Measurements from ENCODE around the gene CARD14.
A peak's percentile ranks its signal among the peaks of the same experiment; 100 is the strongest.

The CARD14 gene

DNA sequence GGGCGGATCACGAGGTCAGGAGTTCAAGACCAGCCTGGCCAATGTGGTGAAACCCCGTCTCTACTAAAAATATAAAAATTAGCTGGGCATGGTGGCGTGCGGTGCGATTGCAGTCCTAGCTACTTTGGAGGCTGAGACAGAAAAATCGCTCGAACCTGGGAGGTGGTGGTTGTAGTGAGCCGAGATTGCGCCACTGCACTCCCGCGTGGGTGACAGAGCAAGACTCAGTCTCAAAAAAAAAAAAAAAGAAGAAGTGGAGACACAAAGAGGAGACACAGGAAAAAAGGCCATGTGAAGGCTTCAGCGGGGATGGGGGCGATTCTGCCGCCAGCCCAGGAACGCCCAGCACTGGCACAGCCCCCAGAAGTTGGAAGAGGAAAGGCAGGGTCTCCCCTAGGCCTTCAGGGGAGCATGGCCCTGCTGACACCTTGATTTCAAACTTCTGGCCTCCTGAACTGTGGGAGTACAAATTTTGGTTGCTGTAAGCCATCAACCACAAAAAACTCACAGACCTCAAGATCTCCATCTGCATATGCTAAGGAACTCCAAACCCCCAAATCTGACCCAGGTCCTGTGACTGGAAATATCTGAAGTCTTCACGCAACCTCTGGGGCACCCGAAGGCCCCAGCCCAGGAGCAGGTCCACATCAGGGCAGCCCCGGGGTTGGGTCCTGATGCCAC, 43.3 kb downstream of the CARD14 start:
- no peak for DNase-seq

DNA sequence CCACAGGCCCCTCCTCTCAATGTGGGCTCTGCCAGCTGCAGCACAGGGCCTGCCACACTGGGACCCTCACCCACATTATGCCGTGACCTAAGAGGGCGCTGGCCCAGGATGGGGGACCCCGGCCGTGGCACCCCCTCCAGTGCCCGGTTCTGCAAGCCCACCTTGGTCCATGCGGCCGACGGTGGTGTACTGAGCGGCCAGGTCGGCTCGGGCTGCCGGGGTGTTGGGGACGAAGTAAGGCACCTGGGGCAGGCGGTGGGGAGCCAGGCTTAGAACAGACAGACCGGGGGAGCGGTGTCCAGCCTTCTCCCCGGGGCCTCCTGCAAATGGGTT, 43.8 kb downstream of the CARD14 start:
- DNase-seq, result no peak

DNA sequence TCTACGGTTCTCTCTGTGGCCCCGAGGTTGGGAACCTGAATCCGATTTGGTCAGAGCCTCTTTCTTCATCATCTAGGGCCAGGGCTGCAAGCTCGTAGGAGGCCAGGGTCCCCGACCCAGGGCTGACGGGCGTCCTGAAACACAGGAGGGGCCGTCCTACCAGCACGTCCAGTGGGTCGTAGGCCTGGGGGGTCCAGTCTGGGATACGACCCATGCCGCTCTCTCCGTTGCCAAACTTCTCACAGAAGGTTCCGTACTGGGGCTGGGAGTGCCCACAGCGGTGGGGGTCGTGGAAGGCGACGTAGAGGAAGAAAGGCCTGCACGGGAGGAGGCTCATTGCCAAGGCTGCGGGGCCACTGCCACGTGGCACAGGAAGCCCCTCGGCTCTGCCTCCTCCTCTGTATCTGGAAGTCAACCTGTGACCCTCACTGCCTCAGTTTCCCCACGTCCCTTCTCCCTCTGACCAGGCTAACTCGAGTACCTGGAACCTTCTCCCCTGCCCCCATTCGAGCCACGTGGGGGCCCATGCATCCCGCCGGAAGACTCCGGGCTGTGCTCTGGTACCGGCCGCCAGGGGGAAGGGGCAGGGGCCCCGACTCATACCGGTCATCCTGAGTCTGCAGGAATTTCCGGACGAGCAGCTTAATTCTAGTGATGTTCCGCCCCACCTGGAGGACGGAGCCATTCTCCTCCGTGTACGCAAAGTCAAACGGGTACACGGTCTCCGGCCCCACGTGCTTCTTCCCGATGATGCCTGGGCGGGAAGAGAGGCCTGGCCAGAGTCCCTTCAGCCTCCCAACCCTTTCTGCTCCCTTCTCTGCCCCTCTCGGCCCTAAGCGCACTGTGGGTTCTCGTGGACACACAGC, 44.4 kb downstream of the CARD14 start:
- no peak for DNase-seq

DNA sequence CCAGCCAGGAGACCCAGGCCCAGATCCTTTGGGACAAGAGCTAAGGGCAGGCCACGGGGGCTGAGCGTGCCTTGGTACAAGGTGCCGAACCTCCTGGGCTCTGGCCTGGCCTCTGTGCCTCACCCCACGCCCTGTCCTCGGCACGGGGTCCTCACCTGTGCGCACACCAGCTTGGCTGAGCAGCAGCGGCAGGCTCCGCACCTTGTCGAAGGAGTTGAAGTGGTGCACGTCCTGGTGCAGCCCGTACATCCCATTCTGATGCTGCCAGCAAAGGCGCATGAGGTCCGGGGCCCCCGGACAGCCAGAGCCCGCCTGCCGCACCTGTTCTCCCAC, 45.0 kb downstream of the CARD14 start:
- DNase-seq, result no peak

DNA sequence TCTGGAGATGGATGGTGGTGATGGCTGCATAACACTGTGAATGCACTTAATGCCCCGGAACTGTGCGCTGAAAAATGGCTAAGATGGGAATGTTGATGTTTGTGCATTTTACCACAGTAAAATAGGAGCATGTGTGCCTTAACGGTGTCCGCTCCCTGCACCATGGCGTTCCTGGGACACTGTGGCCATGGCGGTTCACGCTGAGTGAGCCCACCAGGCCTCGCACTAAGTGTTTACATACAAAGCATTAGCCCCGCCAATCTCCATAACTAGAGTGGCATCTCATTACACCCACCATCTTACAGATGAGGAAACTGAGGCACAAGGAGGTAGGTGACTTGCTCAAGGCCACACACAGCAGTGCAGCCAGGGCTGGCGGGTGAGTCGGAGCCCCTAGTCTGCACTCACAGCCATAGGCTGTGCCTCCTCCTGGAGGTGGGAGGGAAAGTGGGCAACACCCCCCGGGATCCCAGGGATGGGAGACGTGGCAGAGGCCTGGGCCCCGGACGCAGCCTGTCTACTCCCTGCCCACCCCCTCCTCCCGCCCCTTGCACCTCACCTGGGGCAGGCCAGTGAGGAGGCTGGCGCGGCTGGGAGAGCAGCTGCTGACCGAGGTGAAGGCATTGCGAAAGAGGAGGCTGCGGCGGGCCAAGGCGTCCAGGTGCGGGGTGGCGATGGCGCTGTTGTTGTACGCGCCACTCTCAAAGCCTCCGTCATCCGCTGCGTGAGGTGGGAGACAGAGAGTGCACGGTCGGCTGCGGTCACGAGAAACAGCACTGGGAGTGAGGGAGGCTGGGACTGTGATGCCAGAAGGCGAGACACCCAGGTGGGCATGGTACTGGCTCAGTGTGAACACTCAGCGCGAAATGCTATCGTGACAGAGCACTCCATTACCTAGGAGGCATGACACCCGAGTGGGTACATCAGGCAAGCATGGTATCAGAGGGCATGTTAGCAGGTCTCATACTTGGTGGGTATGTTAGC, 46.9 kb downstream of the CARD14 start:
- no peak for DNase-seq

DNA sequence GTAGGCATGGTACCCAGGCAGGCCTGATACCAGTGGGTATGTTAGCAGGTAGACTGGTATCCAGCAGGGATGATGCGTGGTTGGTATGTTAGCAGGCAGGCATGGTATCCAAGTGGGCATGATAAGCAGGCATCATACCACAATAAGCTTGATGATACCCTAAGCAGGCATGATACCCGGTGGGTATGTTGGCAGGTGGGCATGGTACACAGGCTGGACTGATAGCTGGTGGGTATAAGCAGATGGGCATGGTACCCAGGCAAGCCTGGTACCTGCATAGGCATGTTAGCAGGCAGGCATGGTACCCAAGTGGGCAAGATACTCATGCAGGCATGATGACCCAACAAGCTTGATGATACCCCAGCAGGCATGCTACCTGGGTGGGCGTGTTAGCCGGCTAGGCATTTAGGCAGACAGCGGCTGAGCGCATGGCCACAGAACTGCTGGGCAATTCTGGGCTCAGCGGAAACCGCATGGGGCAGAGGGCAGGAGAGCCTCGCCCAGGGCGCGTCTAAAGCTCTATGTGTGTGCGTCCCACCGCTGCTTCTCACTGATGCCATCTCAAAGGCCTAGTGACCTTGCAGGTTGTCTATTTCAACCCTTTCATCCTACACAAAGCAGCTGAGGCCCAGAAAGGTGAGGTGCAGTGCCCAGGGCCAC, 48.0 kb downstream of the CARD14 start:
- DNase-seq, result no peak

DNA sequence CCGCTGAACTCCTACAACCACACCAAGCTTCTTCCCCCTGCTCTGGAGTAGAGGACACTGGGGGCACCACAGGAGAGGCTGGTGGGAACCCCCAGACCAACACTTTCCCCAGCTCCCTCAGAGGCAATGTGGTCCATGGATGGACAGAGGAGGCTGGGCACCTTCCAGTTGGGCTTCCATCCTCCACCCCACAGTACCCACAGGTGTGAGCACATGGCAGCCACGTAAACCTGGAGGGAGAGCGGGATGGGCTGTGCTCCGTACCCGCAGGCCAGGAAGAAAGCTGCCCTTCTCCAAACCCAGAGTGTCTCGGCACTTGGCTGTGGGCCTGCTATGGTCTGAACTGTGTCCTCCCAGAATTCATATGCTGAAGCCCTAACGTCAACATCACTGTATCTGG, 48.6 kb downstream of the CARD14 start:
- no peak for DNase-seq

DNA sequence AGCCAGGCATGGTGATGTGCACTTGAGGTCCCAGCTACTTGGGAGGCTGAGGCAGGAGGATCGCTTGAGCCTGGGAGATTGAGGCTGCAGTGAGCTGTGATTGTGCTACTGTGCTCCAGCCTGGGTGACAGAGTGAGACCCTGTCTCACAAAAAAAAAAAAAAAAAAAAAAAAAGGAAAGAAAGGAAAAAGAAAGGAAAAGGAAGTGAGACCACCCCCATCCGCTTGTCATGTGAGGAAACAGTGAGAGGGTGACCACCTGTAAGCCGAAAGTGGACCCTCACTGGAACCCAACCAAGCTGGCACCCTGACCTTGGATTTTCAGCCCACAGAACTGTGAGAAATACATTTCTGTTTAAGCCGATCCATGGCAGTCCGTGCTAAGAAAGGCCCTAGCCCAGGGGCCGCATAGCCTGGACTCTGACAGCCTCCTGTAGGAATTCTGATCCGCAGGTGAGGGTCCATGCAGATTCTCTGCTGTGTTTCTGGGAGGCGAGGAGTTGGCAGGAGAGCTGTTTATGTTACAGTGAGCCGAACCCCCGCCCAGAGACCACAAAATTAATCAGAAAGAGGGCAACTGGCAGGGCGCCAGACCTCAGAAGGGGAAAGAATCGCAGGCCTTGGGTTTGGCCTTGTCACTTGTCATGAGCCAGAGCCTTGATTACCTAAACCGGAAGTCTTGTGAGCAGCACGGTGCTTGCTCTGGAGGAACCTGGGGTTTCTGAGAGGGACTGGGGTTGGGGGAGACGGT, 49.4 kb downstream of the CARD14 start:
- DNase-seq, result peak; percentile 93

DNA sequence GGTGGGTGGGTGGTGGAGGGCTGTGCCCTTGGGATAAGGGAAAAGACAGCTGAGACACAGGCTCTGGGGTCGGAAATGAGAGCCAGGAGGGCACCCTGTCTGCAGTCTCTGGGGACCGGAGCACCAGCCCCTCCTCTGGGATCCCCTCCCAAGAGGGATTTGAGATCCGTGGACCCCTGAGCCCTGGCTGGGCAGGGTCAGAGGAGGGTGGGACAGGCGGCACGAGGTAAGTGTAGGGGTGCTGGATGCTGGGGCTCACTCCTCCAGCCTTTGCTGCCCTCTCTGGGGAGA, 49.9 kb downstream of the CARD14 start:
- DNase-seq, result no peak

DNA sequence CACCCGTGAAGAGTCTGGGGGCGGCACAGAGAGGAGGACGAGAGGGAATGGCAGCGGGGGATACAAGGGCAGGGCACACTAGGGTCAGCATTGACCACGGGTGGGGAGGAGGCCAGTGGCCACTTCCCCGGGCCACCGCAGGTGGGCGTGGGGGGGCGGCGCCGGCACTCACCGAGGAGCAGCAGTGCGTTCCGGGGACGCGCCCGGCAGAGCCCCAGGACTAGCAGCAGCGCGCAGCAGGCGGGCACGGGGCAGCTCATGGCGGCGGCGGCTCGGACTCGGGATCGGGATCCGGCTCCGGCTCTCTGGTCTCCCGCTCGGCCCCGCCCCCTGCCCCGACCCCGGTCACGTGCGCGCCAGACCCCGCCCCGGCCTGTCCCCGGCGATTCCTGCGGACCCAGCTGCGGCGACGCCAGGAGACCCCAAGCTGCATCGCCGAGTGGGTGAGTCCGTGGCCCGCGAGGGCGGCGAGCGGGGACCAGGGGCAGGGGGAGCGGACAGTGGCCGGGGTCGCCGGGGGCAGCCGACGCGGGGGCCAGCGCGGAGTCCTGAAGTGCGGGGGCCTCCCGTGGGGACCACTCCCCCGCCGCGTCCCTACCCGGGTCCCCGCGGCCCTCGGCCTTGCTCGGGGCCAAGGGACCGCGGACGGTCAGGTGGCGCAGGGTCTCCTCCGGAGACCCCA, 50.4 kb downstream of the CARD14 start, which contains the start of the genes SGSH and SLC26A11:
SGSH (minus strand) TSS at position 280 of the 682 bp plus-strand sequence; CDS start at position 260, 20 bp downstream.
SLC26A11 (plus strand) TSS at position 374 of the 682 bp plus-strand sequence. CDS start 1,134 bp downstream, outside the sequence.
- DNase-seq, result peak; percentile 79

DNA sequence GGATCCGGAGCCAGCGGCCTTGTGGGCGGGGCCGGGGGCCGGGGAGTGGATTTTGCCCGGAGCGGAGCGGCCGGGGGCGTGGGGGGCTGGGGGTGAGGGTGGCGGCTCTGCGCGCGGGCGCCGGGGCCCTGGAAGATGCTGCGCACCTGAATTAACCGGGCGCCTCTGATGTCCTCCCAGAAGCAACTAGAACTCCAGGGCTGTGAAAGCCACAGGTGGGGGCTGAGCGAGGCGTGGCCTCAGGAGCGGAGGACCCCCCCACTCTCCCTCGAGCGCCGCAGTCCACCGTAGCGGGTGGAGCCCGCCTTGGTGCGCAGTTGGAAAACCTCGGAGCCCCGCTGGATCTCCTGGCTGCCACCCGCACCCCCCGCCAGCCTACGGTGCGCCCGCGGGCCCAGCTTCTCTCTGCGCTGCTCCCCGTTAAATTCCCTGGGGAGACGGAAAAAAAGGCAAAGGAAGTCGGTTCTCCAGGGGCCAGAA, 50.9 kb downstream of the CARD14 start:
- no peak for DNase-seq

DNA sequence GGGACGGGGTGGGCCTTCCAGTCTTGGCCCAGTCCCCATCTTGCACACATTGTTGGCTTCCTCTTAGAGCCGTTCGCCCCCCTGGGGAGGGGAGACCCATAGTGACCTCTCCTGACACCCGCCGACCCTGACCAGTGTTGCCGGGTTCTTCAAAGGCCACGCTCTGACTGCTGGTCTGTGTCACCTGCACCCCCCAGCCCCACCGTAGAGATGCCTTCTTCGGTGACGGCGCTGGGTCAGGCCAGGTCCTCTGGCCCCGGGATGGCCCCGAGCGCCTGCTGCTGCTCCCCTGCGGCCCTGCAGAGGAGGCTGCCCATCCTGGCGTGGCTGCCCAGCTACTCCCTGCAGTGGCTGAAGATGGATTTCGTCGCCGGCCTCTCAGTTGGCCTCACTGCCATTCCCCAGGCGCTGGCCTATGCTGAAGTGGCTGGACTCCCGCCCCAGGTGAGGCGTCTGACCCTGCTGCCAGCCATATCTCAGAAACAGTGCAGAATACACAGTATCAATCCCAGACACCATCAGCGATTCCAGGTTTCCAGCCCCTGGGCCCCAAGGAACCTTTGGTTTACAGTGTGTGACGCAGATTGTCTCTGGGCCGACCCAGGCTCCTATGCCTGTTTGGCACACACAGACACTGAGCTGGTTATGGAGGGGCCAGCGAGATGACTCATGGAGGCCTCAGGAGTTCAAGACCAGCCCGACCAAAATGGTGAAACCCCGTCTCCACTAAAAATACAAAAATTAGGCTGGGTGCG, 51.7 kb downstream of the CARD14 start:
- no peak for DNase-seq

DNA sequence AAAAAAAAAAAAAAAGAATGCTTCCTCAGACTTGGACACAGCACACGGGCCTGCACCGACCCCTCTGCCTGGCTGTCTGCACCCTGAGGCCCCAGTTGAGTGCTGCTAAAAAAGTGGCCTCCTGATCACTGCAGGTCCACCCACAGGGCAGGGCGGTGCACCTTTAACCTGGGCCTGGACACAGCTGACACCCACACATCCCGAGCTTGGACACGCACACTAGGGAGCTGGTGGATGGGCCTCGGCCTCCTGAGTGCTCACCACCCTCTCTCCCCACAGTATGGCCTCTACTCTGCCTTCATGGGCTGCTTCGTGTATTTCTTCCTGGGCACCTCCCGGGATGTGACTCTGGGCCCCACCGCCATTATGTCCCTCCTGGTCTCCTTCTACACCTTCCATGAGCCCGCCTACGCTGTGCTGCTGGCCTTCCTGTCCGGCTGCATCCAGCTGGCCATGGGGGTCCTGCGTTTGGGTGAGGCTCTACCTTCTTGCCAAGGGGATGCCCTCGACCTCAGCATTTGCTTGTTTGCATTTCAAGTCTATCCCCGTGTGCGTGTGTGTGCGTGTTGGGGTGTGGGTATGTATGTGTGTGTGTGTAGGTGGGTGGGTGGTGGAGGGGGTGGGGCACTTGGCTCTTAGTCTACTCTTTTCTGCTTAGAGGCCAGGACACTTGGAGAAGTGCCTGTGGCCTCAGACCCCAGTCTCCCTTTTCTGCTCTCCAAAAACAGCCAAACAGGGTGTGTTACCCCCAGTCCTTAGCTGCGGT, 52.7 kb downstream of the CARD14 start:
- no peak for DNase-seq

DNA sequence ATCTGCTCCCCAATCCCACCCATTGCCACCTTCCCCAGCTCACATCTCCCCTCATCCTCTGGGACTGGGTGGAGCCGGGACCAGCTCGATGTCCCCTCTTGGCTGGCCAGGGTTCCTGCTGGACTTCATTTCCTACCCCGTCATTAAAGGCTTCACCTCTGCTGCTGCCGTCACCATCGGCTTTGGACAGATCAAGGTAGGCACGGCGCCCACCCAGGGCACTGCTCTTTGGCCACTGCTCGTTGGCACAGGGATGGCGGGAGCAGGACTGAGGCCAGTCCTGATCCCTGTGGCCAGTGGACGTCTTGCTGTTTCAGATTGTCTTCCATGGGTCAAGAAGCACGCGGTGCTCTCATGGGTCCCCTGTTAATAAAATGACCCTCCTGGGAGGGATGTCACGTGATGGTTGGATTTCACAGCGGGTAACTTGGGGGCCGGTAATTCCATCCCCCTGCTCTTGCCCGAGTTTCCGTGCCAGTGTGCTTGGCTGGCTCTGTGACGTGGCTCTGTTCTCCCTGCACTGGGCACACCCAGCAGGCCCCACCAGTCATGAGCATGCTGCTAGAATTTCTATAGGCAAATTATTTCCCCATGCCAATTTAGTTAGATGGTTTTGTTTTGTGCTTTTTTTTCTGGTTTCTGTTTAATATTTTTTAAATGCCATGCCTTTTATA, 53.4 kb downstream of the CARD14 start:
- no peak for DNase-seq

DNA sequence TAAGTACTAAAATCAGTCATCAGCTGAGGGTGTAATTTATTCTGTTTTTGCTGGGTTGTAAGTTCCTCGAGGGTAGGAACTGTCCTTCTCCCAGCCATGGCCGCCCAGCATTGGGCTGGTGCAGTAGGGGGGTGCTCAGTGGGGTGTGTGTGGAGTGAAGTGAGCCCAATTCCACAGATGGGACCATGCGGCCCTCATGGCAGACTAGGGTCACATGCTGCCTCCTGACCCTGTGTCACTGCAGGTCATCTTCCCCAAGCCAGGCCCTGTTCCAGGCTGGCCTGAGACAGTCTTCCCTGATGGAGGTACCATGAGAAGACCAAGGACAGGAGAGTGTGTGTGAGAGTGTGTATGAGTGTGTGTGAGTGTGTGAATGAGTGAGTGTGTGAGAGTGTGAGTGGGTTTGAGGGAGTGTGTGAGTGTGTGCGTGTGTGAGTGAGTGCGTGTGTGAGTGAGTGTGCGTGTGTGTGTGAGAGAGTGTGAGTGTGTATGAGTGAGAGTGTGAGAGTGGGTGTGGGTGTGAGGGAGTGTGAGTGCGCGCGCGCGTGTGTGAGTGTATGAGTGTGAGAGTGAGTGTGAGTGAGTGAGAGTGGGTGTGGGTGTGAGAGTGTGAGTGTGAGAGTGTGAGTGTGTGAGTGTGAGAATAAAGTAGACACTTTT, 54.1 kb downstream of the CARD14 start:
- no peak for DNase-seq

DNA sequence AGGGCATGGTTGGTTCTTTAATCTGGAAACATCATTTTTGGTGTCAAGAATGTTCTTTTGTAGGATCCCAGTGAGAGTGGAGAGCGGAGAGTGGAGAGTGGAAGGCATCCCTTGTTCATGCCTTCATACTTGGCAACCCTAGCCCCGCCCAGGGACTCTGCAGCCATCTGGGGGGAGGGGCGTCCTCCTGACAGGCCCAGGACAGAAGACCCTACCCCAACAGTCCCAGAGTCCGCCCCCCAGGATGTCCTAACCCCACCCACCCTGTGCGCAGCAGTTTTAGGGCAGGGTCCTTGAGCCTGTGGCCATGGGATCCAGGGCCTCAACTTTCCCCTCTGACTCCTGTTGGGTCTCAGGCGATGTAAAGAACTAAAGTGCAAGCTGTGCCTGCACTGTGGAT, 54.9 kb downstream of the CARD14 start:
- no peak for DNase-seq

DNA sequence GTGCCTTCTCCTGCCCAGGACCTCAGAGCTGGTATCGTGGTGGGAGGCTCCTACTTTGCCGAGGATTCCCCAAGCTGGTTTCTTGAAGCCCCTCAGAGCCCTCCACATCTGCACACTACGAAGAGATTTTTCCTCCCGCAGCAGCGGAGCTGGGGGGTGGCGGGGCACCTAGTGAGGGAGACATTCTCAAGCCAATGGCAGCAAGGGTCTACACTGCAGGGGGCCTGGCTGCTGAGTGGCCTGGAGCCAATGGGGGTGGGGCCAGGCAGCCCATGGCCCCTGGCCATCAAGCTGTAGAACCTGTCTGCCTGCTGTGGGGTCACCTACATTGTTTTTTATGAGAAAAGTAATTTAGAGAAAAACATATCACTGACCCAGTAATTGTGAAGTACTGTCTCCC, 55.4 kb downstream of the CARD14 start:
- DNase-seq, result no peak

DNA sequence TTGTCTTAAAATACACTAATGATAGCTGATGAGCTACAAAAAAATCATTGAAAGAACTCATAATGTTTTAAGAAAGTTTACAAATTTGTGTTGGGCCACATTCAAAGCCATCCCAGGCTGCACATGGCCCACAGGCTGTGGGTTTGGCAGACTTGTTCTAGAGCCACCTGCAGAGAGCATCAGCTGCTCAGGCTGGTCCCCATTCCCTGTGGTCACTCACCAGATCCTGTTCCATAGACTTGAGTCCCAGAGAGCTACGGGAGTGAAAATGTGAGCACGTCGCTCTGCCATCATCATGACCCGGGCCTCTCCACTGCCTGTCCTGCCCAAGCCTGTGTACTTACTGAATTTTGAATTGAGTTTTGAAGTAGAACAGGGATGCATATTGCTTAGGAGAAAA, 57.3 kb downstream of the CARD14 start:
- no peak for DNase-seq

DNA sequence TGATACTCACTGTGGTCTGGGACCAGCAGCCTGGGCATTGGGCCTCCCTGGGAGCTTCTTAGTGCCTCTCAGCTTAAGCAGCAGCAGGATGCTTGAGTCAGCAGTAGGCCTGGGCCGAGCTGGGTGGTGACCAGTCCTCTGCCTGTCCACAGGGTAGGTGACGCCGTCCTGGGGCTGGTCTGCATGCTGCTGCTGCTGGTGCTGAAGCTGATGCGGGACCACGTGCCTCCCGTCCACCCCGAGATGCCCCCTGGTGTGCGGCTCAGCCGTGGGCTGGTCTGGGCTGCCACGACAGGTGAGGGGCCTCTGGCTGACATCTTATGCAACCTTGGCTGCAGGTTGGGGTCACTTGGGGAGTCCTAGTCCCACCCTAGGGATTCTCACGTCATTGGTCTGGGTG, 57.8 kb downstream of the CARD14 start:
- DNase-seq, result no peak

Data from activated CD4-positive, alpha-beta T cell treated with anti-CD3 and anti-CD28 coated beads, Interleukin-10, Interleukin-2, amounts not matched to agents 100 ng/mL and 50 ng/mL, durations not matched to agents 16 hours and 8 hours (primary cell).